ENCODE results near the gene ZNF488. TPM values are rescaled to one million over a fixed set of nuclear protein-coding genes. Genes with fewer than 3 reads are reported as not detected.
A peak's percentile ranks its signal among the peaks of the same experiment; 100 is the strongest.

Gene ZNF488
- total and polyA plus RNA-seq, 10 donors, result 0.02 to 0.26 (median 0.11) TPM; not detected in 6

DNA sequence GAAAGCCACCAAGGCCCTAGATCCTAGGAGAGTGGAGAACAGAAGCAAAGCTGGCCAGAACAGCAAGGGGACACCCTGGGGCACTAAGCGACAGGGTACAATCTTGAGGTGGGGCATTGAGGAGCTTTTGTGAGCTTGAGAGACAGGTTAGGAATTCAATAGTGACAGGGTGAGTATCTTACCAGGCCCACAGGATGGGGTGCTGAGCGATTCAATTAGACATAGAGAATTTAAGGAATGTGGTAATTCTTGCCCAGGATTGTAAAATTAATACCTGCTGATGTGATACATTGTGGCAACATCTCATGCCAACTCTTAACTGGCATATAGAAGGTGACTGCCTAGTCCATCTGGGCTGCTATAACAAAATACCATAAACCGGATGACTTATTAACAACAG, 21.9 kb downstream of the ZNF488 start:
- no peak overlapping the region for H3K4me3 ChIP-seq
- no peaks in the 10 kb centered on the region for H3K36me3 ChIP-seq
- no peak overlapping the region for H3K27ac ChIP-seq
- DNase-seq, result no peak
- no peaks in the 10 kb centered on the region for H3K4me1 ChIP-seq
- WGBS, 5 donors, result 84 to 93% (median 90%) methylated on average over 3 of the region's 3 CpGs
- intact Hi-C loops (cut with DNase I; ENCODE audit: low total_unique reads), result no loop called here
- TF ChIP-seq, protein P1, sequence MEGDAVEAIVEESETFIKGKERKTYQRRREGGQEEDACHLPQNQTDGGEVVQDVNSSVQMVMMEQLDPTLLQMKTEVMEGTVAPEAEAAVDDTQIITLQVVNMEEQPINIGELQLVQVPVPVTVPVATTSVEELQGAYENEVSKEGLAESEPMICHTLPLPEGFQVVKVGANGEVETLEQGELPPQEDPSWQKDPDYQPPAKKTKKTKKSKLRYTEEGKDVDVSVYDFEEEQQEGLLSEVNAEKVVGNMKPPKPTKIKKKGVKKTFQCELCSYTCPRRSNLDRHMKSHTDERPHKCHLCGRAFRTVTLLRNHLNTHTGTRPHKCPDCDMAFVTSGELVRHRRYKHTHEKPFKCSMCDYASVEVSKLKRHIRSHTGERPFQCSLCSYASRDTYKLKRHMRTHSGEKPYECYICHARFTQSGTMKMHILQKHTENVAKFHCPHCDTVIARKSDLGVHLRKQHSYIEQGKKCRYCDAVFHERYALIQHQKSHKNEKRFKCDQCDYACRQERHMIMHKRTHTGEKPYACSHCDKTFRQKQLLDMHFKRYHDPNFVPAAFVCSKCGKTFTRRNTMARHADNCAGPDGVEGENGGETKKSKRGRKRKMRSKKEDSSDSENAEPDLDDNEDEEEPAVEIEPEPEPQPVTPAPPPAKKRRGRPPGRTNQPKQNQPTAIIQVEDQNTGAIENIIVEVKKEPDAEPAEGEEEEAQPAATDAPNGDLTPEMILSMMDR (IDR thresholded peaks at IDR 0.05 in 8 of 11, conservative IDR thresholded peaks at IDR 0.05 in 3 of 11), result no peak
- TF ChIP-seq POLR2A (IDR thresholded peaks at IDR 0.05) (no peak), POLR2AphosphoS5 (IDR thresholded peaks at IDR 0.05) (no peak)
- no peaks in the 10 kb centered on the region for H3K27me3 ChIP-seq (replicated peaks in 1 of 7)
- H3K9me3 ChIP-seq, result no peaks in the 10 kb centered on the region

DNA sequence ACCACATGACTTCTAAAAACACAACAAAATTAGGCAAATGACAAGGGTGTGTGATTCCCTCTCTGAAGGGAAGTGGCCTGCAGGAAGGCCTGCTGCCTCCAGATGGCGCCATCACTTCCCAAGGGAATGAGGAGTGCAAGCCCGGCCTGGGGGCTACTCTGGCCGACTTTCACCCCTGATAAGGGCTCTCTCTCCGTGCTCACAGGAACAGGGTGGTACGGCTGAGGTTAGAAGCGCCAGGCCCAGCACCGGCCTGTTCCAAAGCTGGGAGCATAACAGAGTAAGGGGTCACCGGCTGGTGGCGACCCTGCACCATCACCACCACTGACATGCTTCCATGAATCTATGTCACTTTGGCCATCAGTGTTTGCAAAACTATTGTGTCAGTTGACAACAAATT, 22.8 kb downstream of the ZNF488 start:
- Histone ChIP-seq H3K9me3 (no peaks in the 10 kb centered on the region), H3K27ac (no peak overlapping the region), H3K27me3 (replicated peaks in 1 of 7) (no peaks in the 10 kb centered on the region), H3K4me3 (no peak overlapping the region), H3K36me3 (no peaks in the 10 kb centered on the region), H3K4me1 (no peaks in the 10 kb centered on the region)
- TF ChIP-seq POLR2AphosphoS5 (IDR thresholded peaks at IDR 0.05), result no peak
- TF ChIP-seq, protein P1 (IDR thresholded peaks at IDR 0.05 in 8 of 11, conservative IDR thresholded peaks at IDR 0.05 in 3 of 11), result peak in 9 of 11 experiments; percentile 11 to 76 (median 62)
- intact Hi-C loops (cut with DNase I; ENCODE audit: low total_unique reads), result no loop called here
- peak; percentile 59 for DNase-seq
- WGBS, 5 donors, result 45 to 58% (median 55%) methylated on average over 7 to 9 of the region's 9 CpGs

DNA sequence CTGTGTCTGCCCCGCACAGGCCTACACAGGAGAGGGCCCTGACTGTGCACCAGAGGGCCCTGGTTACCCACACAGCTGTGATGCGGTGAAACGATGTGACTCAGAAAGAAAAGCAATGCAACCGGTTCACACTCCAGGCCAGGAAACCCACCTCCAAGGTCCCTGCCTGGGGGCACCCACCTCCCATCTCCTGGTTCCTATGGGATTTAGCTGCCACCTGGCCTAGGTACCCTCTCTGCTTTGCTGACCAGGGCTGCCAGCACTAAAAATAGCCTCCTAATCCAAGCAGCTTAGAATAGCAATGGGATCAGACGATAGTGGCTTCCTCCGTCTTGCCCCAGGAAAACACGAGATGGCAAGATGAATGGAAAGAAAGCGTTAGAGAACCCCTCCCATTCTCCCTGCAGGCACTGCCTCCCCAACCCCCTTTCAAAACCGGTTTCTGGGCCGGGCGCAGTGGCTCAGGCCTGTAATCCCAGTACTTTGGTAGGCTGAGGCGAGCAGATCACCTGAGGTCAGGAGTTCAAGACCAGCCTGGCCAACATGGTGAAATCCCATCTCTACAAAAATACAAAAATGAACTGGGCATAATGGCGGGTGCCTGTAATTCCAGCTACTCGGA, 23.6 kb downstream of the ZNF488 start:
- no peaks in the 10 kb centered on the region for H3K9me3 ChIP-seq
- DNase-seq, result peak; percentile 43
- TF ChIP-seq, protein P1 (IDR thresholded peaks at IDR 0.05 in 8 of 11, conservative IDR thresholded peaks at IDR 0.05 in 3 of 11), result no peak
- TF ChIP-seq POLR2AphosphoS5 (IDR thresholded peaks at IDR 0.05), result no peak
- no peak for TF ChIP-seq POLR2A (IDR thresholded peaks at IDR 0.05)
- H3K36me3 ChIP-seq, result no peaks in the 10 kb centered on the region
- H3K4me3 ChIP-seq, result no peak overlapping the region
- intact Hi-C loops (cut with DNase I; ENCODE audit: low total_unique reads), result no loop called here
- H3K4me1 ChIP-seq, result no peaks in the 10 kb centered on the region
- WGBS, 5 donors, result 76 to 89% (median 81%) methylated on average over 13 to 14 of the region's 14 CpGs
- no peak overlapping the region for H3K27ac ChIP-seq
- H3K27me3 ChIP-seq (replicated peaks in 1 of 7), result no peaks in the 10 kb centered on the region

DNA sequence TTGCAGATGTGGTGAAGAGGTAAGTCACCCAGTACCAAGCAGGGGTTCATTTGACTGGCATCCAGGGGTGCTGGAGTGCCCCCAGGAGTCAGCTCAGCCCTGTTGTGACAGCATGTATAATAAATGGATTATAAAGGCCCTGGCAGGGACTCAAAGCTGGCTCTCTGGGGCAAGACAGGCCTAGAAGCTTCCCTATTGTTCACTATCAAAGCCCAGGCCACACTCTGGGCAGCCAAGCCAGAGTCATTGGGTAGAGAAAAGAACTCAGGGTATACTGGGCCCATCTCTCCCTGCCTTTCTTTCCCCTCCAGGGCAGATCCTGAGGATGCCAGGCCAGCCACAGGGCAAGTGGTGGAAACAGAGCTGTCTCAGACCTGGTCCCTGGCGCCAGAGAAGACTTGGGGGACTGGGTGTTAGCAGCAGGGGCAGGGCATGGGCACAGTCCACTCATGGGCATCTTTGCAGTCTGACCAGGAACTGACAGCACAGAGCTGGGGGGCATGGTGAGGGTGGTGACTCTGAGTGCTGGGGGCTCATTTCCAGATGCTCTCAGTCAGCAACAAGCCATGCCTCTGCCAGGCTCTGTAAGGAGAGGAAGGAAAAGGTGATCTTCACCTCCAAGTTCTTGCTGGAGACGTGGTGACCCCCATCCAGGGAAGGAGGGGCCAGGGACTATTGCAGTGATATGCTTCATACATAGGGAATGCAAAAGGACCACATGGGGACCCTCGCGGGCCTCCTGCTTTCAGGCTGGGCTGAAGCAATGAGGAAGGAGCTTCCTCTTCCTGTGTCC, 24.3 kb downstream of the ZNF488 start:
- Histone ChIP-seq H3K4me3 (no peak overlapping the region), H3K36me3 (no peaks in the 10 kb centered on the region), H3K27ac (no peak overlapping the region), H3K27me3 (replicated peaks in 1 of 7) (no peaks in the 10 kb centered on the region), H3K4me1 (no peaks in the 10 kb centered on the region), H3K9me3 (no peaks in the 10 kb centered on the region)
- WGBS, 5 donors, result 36 to 74% (median 59%) methylated on average over 3 to 4 of the region's 4 CpGs
- TF ChIP-seq, protein P1 (IDR thresholded peaks at IDR 0.05 in 8 of 11, conservative IDR thresholded peaks at IDR 0.05 in 3 of 11), result no peak
- TF ChIP-seq POLR2A (IDR thresholded peaks at IDR 0.05), result no peak
- TF ChIP-seq POLR2AphosphoS5 (IDR thresholded peaks at IDR 0.05), result no peak
- DNase-seq, result peak; percentile 55
- intact Hi-C loops (cut with DNase I; ENCODE audit: low total_unique reads), result no loop called here
